NT2/D1 (cell line): Measurements from ENCODE around the gene ANP32E.
"Not testable (repeated sequence)": the region's sequence is repeated elsewhere in the genome, so short reads cannot be mapped to it uniquely, and the experiment has no call there.

Source experiments
- DNase-seq: peaks from one replicate; pipeline ENCODE4 v3.0.0-alpha.2; 2011; ENCODE audit warnings: low read depth, low spot score
- H3K27me3 ChIP-seq: 2 replicates; pipeline ENCODE4 v1.6.0; 2011; ENCODE audit warnings: mild to moderate bottlenecking; ENCODE audit not compliant: insufficient read length, insufficient read depth
- H3K36me3 ChIP-seq: 2 replicates; pipeline ENCODE4 v1.6.1; 2011; ENCODE audit warnings: mild to moderate bottlenecking, low read length, mixed read lengths; ENCODE audit not compliant: insufficient read depth, insufficient read length
- H3K4me1 ChIP-seq: 2 replicates; pipeline ENCODE4 v1.5.1; 2011; ENCODE audit not compliant: insufficient read depth, insufficient read length
- H3K4me3 ChIP-seq: 2 replicates; pipeline ENCODE4 v1.5.1; 2011; ENCODE audit warnings: low read depth; ENCODE audit not compliant: insufficient read length
- H3K9ac ChIP-seq: 2 replicates; pipeline ENCODE4 v1.6.0; 2011; ENCODE audit warnings: low read depth; ENCODE audit not compliant: insufficient read length
- H3K9me3 ChIP-seq: 2 replicates; pipeline ENCODE4 v1.5.1; 2011; ENCODE audit warnings: mild to moderate bottlenecking, low read length; ENCODE audit not compliant: insufficient read depth
- SUZ12 ChIP-seq: IDR thresholded peaks from 2 replicates; pipeline ENCODE4 v1.6.1; 2011; ENCODE audit not compliant: insufficient read length, insufficient read depth; ENCODE audit errors: extremely low read depth
- YY1 ChIP-seq: IDR thresholded peaks from 2 replicates; pipeline ENCODE4 v1.6.1; 2011; ENCODE audit not compliant: insufficient read length, insufficient read depth
- ZNF274 ChIP-seq: IDR thresholded peaks from 2 replicates; pipeline ENCODE4 v1.6.1; 2011; ENCODE audit warnings: mild to moderate bottlenecking, low read depth, low read length

Gene ANP32E

GRCh38 chr1:150186789-150187559 is 48.9 kb downstream of the ANP32E start:
- TF ChIP-seq YY1 (no peak), SUZ12 (no peak), ZNF274 (no peak)
- Histone ChIP-seq H3K36me3 (no peaks in the 10 kb centered on the region), H3K9ac (no peak overlapping the region), H3K4me1 (no peaks in the 10 kb centered on the region), H3K9me3 (peaks cover 10% of the 10 kb centered on the region), H3K4me3 (no peak overlapping the region), H3K27me3 (no peaks in the 10 kb centered on the region)
- DNase-seq = peak; percentile 63

- not testable (repeated sequence) for H3K9me3 ChIP-seq, DNase-seq, H3K27me3 ChIP-seq, H3K36me3 ChIP-seq, H3K9ac ChIP-seq, H3K4me3 ChIP-seq, H3K4me1 ChIP-seq
These were observed 49.5 kb downstream of the ANP32E start for GRCh38 chr1:150186438-150186788.

GRCh38 chr1:150185481-150185880 is 50.4 kb downstream of the ANP32E start:
- TF ChIP-seq YY1 = no peak
- no peak for TF ChIP-seq SUZ12
- TF ChIP-seq ZNF274 = no peak
- no peaks in the 10 kb centered on the region for H3K9me3 ChIP-seq
- no peaks in the 10 kb centered on the region for H3K4me1 ChIP-seq
- DNase-seq = no peak
- H3K27me3 ChIP-seq = no peaks in the 10 kb centered on the region
- H3K9ac ChIP-seq = no peak overlapping the region
- no peak overlapping the region for H3K4me3 ChIP-seq
- no peaks in the 10 kb centered on the region for H3K36me3 ChIP-seq

- no peak for TF ChIP-seq ZNF274
- TF ChIP-seq YY1 = no peak
- H3K4me1 ChIP-seq = no peaks in the 10 kb centered on the region
- H3K9me3 ChIP-seq = no peaks in the 10 kb centered on the region
- DNase-seq = no peak
- no peak overlapping the region for H3K4me3 ChIP-seq
- no peaks in the 10 kb centered on the region for H3K27me3 ChIP-seq
- no peak overlapping the region for H3K9ac ChIP-seq
- no peaks in the 10 kb centered on the region for H3K36me3 ChIP-seq
These were observed 52.9 kb downstream of the ANP32E start for GRCh38 chr1:150183061-150183460.

- H3K9me3 ChIP-seq = no peaks in the 10 kb centered on the region
- H3K27me3 ChIP-seq = no peaks in the 10 kb centered on the region
- H3K4me1 ChIP-seq = no peaks in the 10 kb centered on the region
- DNase-seq = no peak
- H3K4me3 ChIP-seq = no peak overlapping the region
- no peak overlapping the region for H3K9ac ChIP-seq
- TF ChIP-seq SUZ12 (no peak), ZNF274 (no peak), YY1 (no peak)
- H3K36me3 ChIP-seq = no peaks in the 10 kb centered on the region
These were observed 53.7 kb downstream of the ANP32E start for GRCh38 chr1:150182247-150182646.

GRCh38 chr1:150180474-150180873 is 55.4 kb downstream of the ANP32E start:
- no peak for DNase-seq
- Histone ChIP-seq H3K9me3 (no peaks in the 10 kb centered on the region), H3K4me1 (no peaks in the 10 kb centered on the region), H3K36me3 (no peaks in the 10 kb centered on the region), H3K9ac (no peak overlapping the region), H3K4me3 (no peak overlapping the region), H3K27me3 (no peaks in the 10 kb centered on the region)
- TF ChIP-seq ZNF274 (no peak), YY1 (no peak), SUZ12 (no peak)

- H3K4me1 ChIP-seq = no peaks in the 10 kb centered on the region
- H3K9me3 ChIP-seq = no peaks in the 10 kb centered on the region
- TF ChIP-seq ZNF274 (no peak), SUZ12 (no peak), YY1 (no peak)
- H3K27me3 ChIP-seq = no peaks in the 10 kb centered on the region
- no peaks in the 10 kb centered on the region for H3K36me3 ChIP-seq
- H3K4me3 ChIP-seq = no peak overlapping the region
- no peak for DNase-seq
- H3K9ac ChIP-seq = no peak overlapping the region
These were observed 56.0 kb downstream of the ANP32E start for GRCh38 chr1:150179867-150180266.

GRCh38 chr1:150178548-150178947 is 57.4 kb downstream of the ANP32E start:
- Histone ChIP-seq H3K4me3 (no peak overlapping the region), H3K4me1 (no peaks in the 10 kb centered on the region), H3K9me3 (no peaks in the 10 kb centered on the region), H3K36me3 (no peaks in the 10 kb centered on the region), H3K27me3 (no peaks in the 10 kb centered on the region), H3K9ac (no peak overlapping the region)
- TF ChIP-seq ZNF274 (no peak), YY1 (no peak), SUZ12 (no peak)
- DNase-seq = no peak
